Measurements from ENCODE around the gene TTC16.

- no peak for TF ChIP-seq POLR2A (IDR thresholded peaks at IDR 0.05; ENCODE audit: low read depth, low read length)
- no peak for TF ChIP-seq SPI1 (IDR thresholded peaks at IDR 0.05; ENCODE audit: low read depth, low read length)
- no peak for TF ChIP-seq POLR2AphosphoS5 (IDR thresholded peaks at IDR 0.05; ENCODE audit: low read depth, low read length)
- no peak for TF ChIP-seq PAX5 (IDR thresholded peaks at IDR 0.05; ENCODE audit: insufficient read depth, low read length, severe bottlenecking)
- no peak for TF ChIP-seq POU2F2 (IDR thresholded peaks at IDR 0.05; ENCODE audit: low read depth, low read length)
Observed at GRCh38 chr9:127762111-127762676, 46.3 kb downstream of the TTC16 start.

All from GM12891 (cell line).